Measurements from ENCODE around the gene KRTCAP2. TPM values are rescaled to one million over a fixed set of nuclear protein-coding genes. Genes with fewer than 3 reads are reported as not detected.
"Not testable (repeated sequence)": the region's sequence is repeated elsewhere in the genome, so short reads cannot be mapped to it uniquely, and the experiment has no call there.

The KRTCAP2 gene
- 107 and 128 TPM in 2 replicates for total RNA-seq (2014; rRNA removed; shearing (Covaris generic))

- DNase-seq (ENCODE audit: low spot score), result peak; percentile 97
Measured at GRCh38 chr1:155172732-155173477, at the start of gene KRTCAP2. Gene KRTCAP2, minus strand, starts transcription at chr1:155173304. Its CDS starts 80 bp downstream, at chr1:155173224.

- DNase-seq (ENCODE audit: low spot score), result not testable (repeated sequence)
Measured at GRCh38 chr1:155220211-155220965, 47.3 kb upstream of the KRTCAP2 start.

GRCh38 chr1:155219592-155220031, 46.5 kb upstream of the KRTCAP2 start:
- no peak for DNase-seq (ENCODE audit: low spot score)

- peak; percentile 37 for DNase-seq (ENCODE audit: low spot score)
Measured at GRCh38 chr1:155218854-155219591, 45.9 kb upstream of the KRTCAP2 start.

- not testable (repeated sequence) for DNase-seq (ENCODE audit: low spot score)
Measured at GRCh38 chr1:155214702-155215101, 41.6 kb upstream of the KRTCAP2 start.

- DNase-seq (ENCODE audit: low spot score), result not testable (repeated sequence)
Measured at GRCh38 chr1:155212051-155212440, 38.9 kb upstream of the KRTCAP2 start.

GRCh38 chr1:155211381-155212050, 38.4 kb upstream of the KRTCAP2 start:
- DNase-seq (ENCODE audit: low spot score), result not testable (repeated sequence)

GRCh38 chr1:155210314-155211104, 37.4 kb upstream of the KRTCAP2 start:
- DNase-seq (ENCODE audit: low spot score), result no peak

GRCh38 chr1:155209312-155209721, 36.2 kb upstream of the KRTCAP2 start:
- DNase-seq (ENCODE audit: low spot score), result no peak

- peak; percentile 83 for DNase-seq (ENCODE audit: low spot score)
Measured at GRCh38 chr1:155208541-155209311, 35.6 kb upstream of the KRTCAP2 start, which contains the start of gene MTX1. Gene MTX1, plus strand, starts transcription at chr1:155208695. Its CDS starts 110 bp downstream, at chr1:155208805.

GRCh38 chr1:155207806-155208540, 34.9 kb upstream of the KRTCAP2 start, which contains the start of gene THBS3:
Gene THBS3, minus strand, starts transcription at chr1:155207897. Its CDS starts 21 bp downstream, at chr1:155207876.
- no peak for DNase-seq (ENCODE audit: low spot score)

- DNase-seq (ENCODE audit: low spot score), result peak; percentile 94
Measured at GRCh38 chr1:155206891-155207805, 34.0 kb upstream of the KRTCAP2 start.

GRCh38 chr1:155205969-155206593, 33.0 kb upstream of the KRTCAP2 start:
- DNase-seq (ENCODE audit: low spot score), result no peak

- no peak for DNase-seq (ENCODE audit: low spot score)
Measured at GRCh38 chr1:155205035-155205434, 31.9 kb upstream of the KRTCAP2 start.

- DNase-seq (ENCODE audit: low spot score), result no peak
Measured at GRCh38 chr1:155202731-155203515, 29.8 kb upstream of the KRTCAP2 start.

GRCh38 chr1:155202198-155202597, 29.1 kb upstream of the KRTCAP2 start:
- no peak for DNase-seq (ENCODE audit: low spot score)

All from HT-29 (cell line).